WTC11 (cell line): Measurements from ENCODE around the gene FGD2.

Experiments
- CTCF ChIP-seq: fragments of 200-600 bp; IDR thresholded peaks from 2 replicates; pipeline ENCODE4 v1.8.0; 2022; ENCODE audit warnings: antibody characterized with exemption
- FOXJ3 ChIP-seq: sonication (generic); formaldehyde crosslinking; IDR thresholded peaks from 2 replicates; pipeline ENCODE4 v1.9.0; 2021; ENCODE audit warnings: missing genetic modification reagents, mild to moderate bottlenecking, borderline replicate concordance
- FOXP4 ChIP-seq: sonication (generic); formaldehyde crosslinking; IDR thresholded peaks from 2 replicates; pipeline ENCODE4 v1.8.0; 2022; ENCODE audit warnings: mild to moderate bottlenecking, missing genetic modification reagents
- GABPB1 ChIP-seq: sonication (generic); formaldehyde crosslinking; IDR thresholded peaks from 2 replicates; pipeline ENCODE4 v1.8.1; 2023; ENCODE audit warnings: mild to moderate bottlenecking, missing genetic modification reagents
- JUN ChIP-seq: sonication (generic); formaldehyde crosslinking; IDR thresholded peaks from 2 replicates; pipeline ENCODE4 v1.8.0; 2023; ENCODE audit warnings: mild to moderate bottlenecking, missing genetic modification reagents
- MLX ChIP-seq: sonication (generic); formaldehyde crosslinking; IDR thresholded peaks from 2 replicates; pipeline ENCODE4 v1.8.1; 2023; ENCODE audit warnings: mild to moderate bottlenecking, missing genetic modification reagents, moderate library complexity
- NFE2L1 ChIP-seq: sonication (generic); formaldehyde crosslinking; IDR thresholded peaks from 2 replicates; pipeline ENCODE4 v1.8.1; 2023; ENCODE audit warnings: missing genetic modification reagents
- OVOL2 ChIP-seq: fragments of 250-450 bp; sonication (Bioruptor Pico); IDR thresholded peaks from 2 replicates; pipeline ENCODE4 v1.9.0; 2021; ENCODE audit warnings: mild to moderate bottlenecking, borderline replicate concordance
- TEAD1 ChIP-seq: sonication (generic); formaldehyde crosslinking; IDR thresholded peaks from 2 replicates; pipeline ENCODE4 v1.8.0; 2022; ENCODE audit warnings: mild to moderate bottlenecking, missing genetic modification reagents
- TP53 ChIP-seq: sonication (generic); formaldehyde crosslinking; IDR thresholded peaks from 2 replicates; pipeline ENCODE4 v1.8.1; 2023; ENCODE audit warnings: mild to moderate bottlenecking, missing genetic modification reagents

GRCh38 chr6:37032239-37032638 is 26.8 kb downstream of the FGD2 start:
- no peak for TF ChIP-seq CTCF
- no peak for TF ChIP-seq TP53 (CRISPR knock-in tag)
- no peak for TF ChIP-seq FOXP4
- no peak for TF ChIP-seq OVOL2 (CRISPR knock-in tag)
- TF ChIP-seq NFE2L1 = no peak
- no peak for TF ChIP-seq MLX (CRISPR knock-in tag)
- no peak for TF ChIP-seq JUN
- TF ChIP-seq FOXJ3 (CRISPR knock-in tag) = no peak
- no peak for TF ChIP-seq GABPB1 (CRISPR knock-in tag)
- no peak for TF ChIP-seq TEAD1 (CRISPR knock-in tag)
